DOHH2 (cell line): ENCODE results near the gene RCE1.

Source experiments
- H3F3A ChIP-seq: fragments of 200-600 bp; sonication (generic), shearing (Covaris generic); 2 replicates; pipeline ENCODE4 v1.6.0; 2016; ENCODE audit warnings: antibody characterized with exemption, mild to moderate bottlenecking; ENCODE audit not compliant: control insufficient read depth, insufficient read depth
- H3K27ac ChIP-seq: fragments of 200-600 bp; sonication (generic); 2 replicates; pipeline ENCODE4 v1.5.1; 2014; ENCODE audit warnings: low read depth, mild to moderate bottlenecking, low read length, moderate library complexity
- H3K27me3 ChIP-seq: fragments of 200-600 bp; sonication (generic); 2 replicates; pipeline ENCODE4 v1.6.1; 2014; ENCODE audit warnings: mild to moderate bottlenecking, low read length, mixed read lengths; ENCODE audit not compliant: control insufficient read depth
- H3K36me3 ChIP-seq: fragments of 200-600 bp; sonication (generic); 2 replicates; pipeline ENCODE4 v1.6.1; 2014; ENCODE audit warnings: mild to moderate bottlenecking, low read length, moderate library complexity, mixed read lengths; ENCODE audit not compliant: control insufficient read depth
- H3K4me1 ChIP-seq: fragments of 200-600 bp; sonication (generic); 2 replicates; pipeline ENCODE4 v1.6.1; 2014; ENCODE audit warnings: mild to moderate bottlenecking, low read length, mixed read lengths; ENCODE audit not compliant: control insufficient read depth
- H3K4me2 ChIP-seq: fragments of 200-600 bp; sonication (generic); 2 replicates; pipeline ENCODE4 v1.6.0; 2014; ENCODE audit warnings: mild to moderate bottlenecking, low read length, moderate library complexity
- H3K4me3 ChIP-seq: fragments of 200-600 bp; sonication (generic); 2 replicates; pipeline ENCODE4 v1.5.1; 2014; ENCODE audit warnings: mild to moderate bottlenecking, low read length, mixed read lengths
- H3K79me2 ChIP-seq: fragments of 200-600 bp; sonication (generic); 2 replicates; pipeline ENCODE4 v1.6.1; 2014; ENCODE audit warnings: mild to moderate bottlenecking, low read length, mixed read lengths; ENCODE audit not compliant: control insufficient read depth
- H3K9me2 ChIP-seq: fragments of 200-600 bp; sonication (generic); replicated peaks from 2 replicates; pipeline ENCODE4 v1.6.1; 2014; ENCODE audit warnings: mild to moderate bottlenecking, low read length, mixed read lengths; ENCODE audit not compliant: control insufficient read depth
- H3K9me3 ChIP-seq: fragments of 200-600 bp; sonication (generic); 2 replicates; pipeline ENCODE4 v1.6.1; 2014; ENCODE audit warnings: antibody characterized with exemption, low read length, mixed read lengths; ENCODE audit not compliant: control insufficient read depth, insufficient read depth
- H4K20me1 ChIP-seq: fragments of 200-600 bp; sonication (generic); 2 replicates; pipeline ENCODE4 v1.6.0; 2014; ENCODE audit warnings: low read depth, mild to moderate bottlenecking, antibody characterized with exemption, low read length, moderate library complexity; ENCODE audit not compliant: control insufficient read depth, insufficient read depth
- EZH2phosphoT487 ChIP-seq: fragments of 200-600 bp; sonication (generic); IDR thresholded peaks from 2 replicates; pipeline ENCODE4 v1.6.1; 2017; ENCODE audit warnings: borderline replicate concordance, mild to moderate bottlenecking, antibody characterized with exemption, low read length, moderate library complexity, mixed read lengths
- TF ChIP-seq, protein P1 (sequence below): fragments of 200-600 bp; sonication (generic); IDR thresholded peaks from one replicate; pipeline ENCODE4 v1.5.1; 2014; ENCODE audit warnings: antibody characterized with exemption, mild to moderate bottlenecking, low read depth, low read length; ENCODE audit not compliant: poor library complexity, severe bottlenecking

Gene RCE1

DNA sequence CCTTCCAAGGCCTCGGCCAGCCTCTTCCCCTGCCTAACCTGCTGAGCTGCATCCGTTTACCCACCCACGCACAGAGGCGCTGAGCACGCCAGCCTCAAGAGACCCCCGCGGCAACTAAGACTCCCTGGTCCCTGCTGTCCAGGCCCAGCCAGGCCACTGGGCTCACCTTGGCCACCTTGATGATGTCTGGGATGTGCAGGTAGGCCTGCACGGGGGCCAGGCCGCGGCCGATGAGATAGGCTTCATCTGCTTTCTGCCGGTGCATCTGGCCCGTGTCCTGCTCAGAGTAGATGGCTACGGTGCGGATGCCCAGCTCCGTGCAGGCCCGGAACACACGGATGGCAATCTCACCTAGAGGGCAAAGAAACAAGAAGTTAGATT lies 28.3 kb downstream of the RCE1 start:
- no peak overlapping the region for H3K4me2 ChIP-seq
- H3K27me3 ChIP-seq = peaks cover 9% of the 10 kb centered on the region; the same call in 1 of the 2 replicates
- H3K9me2 ChIP-seq = no peaks in the 10 kb centered on the region
- H3K9me3 ChIP-seq = no peaks in the 10 kb centered on the region
- no peak for TF ChIP-seq EZH2phosphoT487
- TF ChIP-seq, protein P1, sequence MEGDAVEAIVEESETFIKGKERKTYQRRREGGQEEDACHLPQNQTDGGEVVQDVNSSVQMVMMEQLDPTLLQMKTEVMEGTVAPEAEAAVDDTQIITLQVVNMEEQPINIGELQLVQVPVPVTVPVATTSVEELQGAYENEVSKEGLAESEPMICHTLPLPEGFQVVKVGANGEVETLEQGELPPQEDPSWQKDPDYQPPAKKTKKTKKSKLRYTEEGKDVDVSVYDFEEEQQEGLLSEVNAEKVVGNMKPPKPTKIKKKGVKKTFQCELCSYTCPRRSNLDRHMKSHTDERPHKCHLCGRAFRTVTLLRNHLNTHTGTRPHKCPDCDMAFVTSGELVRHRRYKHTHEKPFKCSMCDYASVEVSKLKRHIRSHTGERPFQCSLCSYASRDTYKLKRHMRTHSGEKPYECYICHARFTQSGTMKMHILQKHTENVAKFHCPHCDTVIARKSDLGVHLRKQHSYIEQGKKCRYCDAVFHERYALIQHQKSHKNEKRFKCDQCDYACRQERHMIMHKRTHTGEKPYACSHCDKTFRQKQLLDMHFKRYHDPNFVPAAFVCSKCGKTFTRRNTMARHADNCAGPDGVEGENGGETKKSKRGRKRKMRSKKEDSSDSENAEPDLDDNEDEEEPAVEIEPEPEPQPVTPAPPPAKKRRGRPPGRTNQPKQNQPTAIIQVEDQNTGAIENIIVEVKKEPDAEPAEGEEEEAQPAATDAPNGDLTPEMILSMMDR = no peak
- no peak overlapping the region for H3K4me3 ChIP-seq
- H4K20me1 ChIP-seq = no peaks in the 10 kb centered on the region
- no peaks in the 10 kb centered on the region for H3K36me3 ChIP-seq
- peaks cover 4% of the 10 kb centered on the region for H3F3A ChIP-seq
- H3K27ac ChIP-seq = no peak overlapping the region
- peaks cover 27% of the 10 kb centered on the region for H3K4me1 ChIP-seq
- H3K79me2 ChIP-seq = no peaks in the 10 kb centered on the region

GRCh38 chr11:66874232-66874631 lies 31.0 kb downstream of the RCE1 start:
- peaks cover 12% of the 10 kb centered on the region; the same call in 1 of the 2 replicates for H3K27me3 ChIP-seq
- H3K36me3 ChIP-seq = no peaks in the 10 kb centered on the region
- no peak overlapping the region for H3K4me2 ChIP-seq
- no peaks in the 10 kb centered on the region for H4K20me1 ChIP-seq
- H3K4me1 ChIP-seq = peaks cover under 1% of the 10 kb centered on the region
- H3K9me3 ChIP-seq = no peaks in the 10 kb centered on the region
- no peaks in the 10 kb centered on the region for H3F3A ChIP-seq
- H3K9me2 ChIP-seq = no peaks in the 10 kb centered on the region
- H3K27ac ChIP-seq = no peak overlapping the region
- H3K4me3 ChIP-seq = no peak overlapping the region
- no peaks in the 10 kb centered on the region for H3K79me2 ChIP-seq
- TF ChIP-seq EZH2phosphoT487 = no peak
- TF ChIP-seq, protein P1 = no peak

DNA sequence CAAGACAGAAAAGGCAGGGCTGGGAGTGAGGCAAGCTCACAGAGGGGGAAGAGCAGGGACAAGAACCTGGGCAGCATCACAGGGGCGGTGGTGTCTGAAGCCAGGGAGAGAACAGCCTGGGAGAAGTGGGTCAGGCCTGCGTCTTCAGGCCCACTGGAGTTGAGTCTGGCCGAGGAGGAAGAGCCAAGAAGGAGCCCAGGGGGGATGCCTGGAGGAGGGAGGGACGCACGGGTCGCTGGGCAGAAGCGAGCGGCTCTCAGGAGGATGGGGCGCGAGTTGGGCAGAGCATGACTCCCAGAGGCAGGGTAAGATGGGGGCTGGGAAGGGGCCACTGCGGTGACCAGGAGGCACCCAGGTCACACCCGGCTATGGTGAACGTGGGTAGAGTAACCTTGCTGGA lies 32.1 kb downstream of the RCE1 start:
- no peaks in the 10 kb centered on the region for H3K9me2 ChIP-seq
- H3K27me3 ChIP-seq = peaks cover 19% of the 10 kb centered on the region
- TF ChIP-seq, protein P1 = no peak
- no peak for TF ChIP-seq EZH2phosphoT487
- no peaks in the 10 kb centered on the region for H3K9me3 ChIP-seq
- H3K79me2 ChIP-seq = no peaks in the 10 kb centered on the region
- no peak overlapping the region for H3K4me2 ChIP-seq
- H4K20me1 ChIP-seq = no peaks in the 10 kb centered on the region
- H3F3A ChIP-seq = no peaks in the 10 kb centered on the region
- H3K36me3 ChIP-seq = no peaks in the 10 kb centered on the region
- H3K27ac ChIP-seq = no peak overlapping the region
- H3K4me1 ChIP-seq = no peaks in the 10 kb centered on the region
- no peak overlapping the region for H3K4me3 ChIP-seq
